Mucosa of stomach (tissue), 1 donor: ENCODE data around the gene TMTC2.
"Not testable (repeated sequence)": the region's sequence is repeated elsewhere in the genome, so short reads cannot be mapped to it uniquely, and the experiment has no call there.

Source experiments
- H3K27me3 ChIP-seq: one replicate; pipeline ENCODE4 v1.7.0; 2013; ENCODE audit warnings: mild to moderate bottlenecking, low read length; ENCODE audit not compliant: control insufficient read depth, insufficient read depth
- H3K36me3 ChIP-seq: one replicate; pipeline ENCODE4 v1.7.0; 2013; ENCODE audit warnings: low read length; ENCODE audit not compliant: control insufficient read depth, insufficient read depth
- H3K4me1 ChIP-seq: one replicate; pipeline ENCODE4 v1.7.0; 2013; ENCODE audit warnings: mild to moderate bottlenecking, low read length; ENCODE audit not compliant: control insufficient read depth, insufficient read depth
- H3K4me3 ChIP-seq: one replicate; pipeline ENCODE4 v1.7.0; 2013; ENCODE audit warnings: low read length
- H3K9ac ChIP-seq: one replicate; pipeline ENCODE4 v1.7.0; 2013; ENCODE audit warnings: mild to moderate bottlenecking, low read length, moderate library complexity
- H3K9me3 ChIP-seq: one replicate; pipeline ENCODE4 v1.7.0; 2013; ENCODE audit warnings: mild to moderate bottlenecking, low read length, moderate library complexity; ENCODE audit not compliant: control insufficient read depth
- donor health status: Pancreatic carcinoma.

TMTC2 gene

DNA sequence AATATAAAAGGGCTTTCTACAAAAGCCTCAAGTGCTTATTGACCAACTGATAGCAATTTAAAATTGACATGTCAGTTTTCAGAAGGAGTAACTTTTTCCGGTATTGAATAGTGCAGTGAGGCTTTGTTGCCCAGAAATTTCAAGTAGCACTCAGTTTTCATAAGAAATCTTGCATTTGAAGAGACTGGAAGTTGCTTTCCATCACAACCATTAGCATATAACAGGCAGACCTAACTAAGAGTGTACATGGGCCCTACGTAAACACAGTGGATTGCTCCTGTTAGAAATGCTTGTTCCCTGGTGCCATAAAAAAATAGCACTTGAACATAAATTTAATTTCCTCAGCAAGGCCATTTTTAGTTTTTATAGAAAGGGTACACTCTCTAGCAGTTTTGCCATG lies 117.9 kb downstream of the TMTC2 start:
- Histone ChIP-seq H3K36me3 (no peaks in the 10 kb centered on the region), H3K4me1 (peaks cover 28% of the 10 kb centered on the region), H3K9me3 (no peaks in the 10 kb centered on the region), H3K27me3 (no peaks in the 10 kb centered on the region), H3K4me3 (no peak overlapping the region), H3K9ac (no peak overlapping the region)

DNA sequence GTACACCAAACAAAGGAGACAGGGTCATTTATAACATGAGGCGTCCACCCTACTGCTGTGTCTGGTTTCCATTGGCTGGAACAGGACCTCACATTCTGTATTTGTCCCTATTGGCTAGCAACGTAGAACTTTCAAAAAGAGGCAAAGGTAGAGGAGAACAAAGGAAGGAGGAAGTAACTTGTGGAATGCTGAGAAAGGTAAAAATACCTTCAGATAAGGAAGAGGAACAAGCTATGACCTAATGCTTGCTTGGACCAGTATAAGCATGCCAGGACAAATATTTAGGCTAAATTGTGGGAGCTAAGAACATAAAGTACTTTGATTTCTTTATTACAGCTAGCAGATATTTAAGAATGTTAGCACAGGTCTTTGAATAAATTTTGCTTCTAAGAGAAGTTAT lies 118.3 kb downstream of the TMTC2 start:
- not testable (repeated sequence) for H3K27me3 ChIP-seq

DNA sequence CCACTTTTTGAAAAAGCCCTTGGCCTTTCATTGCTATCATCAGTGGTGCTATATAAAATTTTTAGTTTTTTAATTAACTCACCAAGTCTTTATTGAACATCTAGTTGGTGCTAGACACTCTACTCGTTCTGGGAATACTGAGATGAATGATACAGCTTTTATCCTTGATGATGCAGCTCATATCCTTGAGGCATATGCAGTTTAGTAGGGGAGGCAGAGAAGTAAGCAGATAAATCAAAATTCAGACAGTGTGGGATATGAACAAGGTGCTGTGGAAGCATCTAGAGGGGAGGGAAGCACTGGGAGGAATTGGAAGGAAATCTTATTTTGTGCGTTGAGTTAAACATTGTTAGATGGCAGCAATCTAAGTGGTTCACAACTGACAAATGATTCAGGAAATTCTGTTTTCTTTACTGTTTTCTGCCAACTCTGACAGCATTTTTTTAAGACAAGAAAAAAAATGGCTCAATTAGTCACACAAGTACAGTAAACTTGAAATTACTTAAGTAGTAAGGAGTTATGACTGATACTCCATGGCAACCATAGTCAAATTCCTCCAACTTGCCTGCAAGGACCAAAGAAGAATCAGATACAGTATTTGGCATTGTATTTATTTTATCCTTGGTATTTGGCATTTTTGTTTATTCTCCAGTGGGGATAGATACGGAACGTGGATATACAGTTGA lies 119.2 kb downstream of the TMTC2 start:
- Histone ChIP-seq H3K36me3 (no peaks in the 10 kb centered on the region), H3K4me1 (peaks cover 28% of the 10 kb centered on the region), H3K4me3 (no peak overlapping the region), H3K9ac (no peak overlapping the region), H3K9me3 (no peaks in the 10 kb centered on the region), H3K27me3 (no peaks in the 10 kb centered on the region)

More for the DNA sequence above, 118.3 kb downstream of the TMTC2 start:
- H3K9me3 ChIP-seq, H3K36me3 ChIP-seq, H3K4me3 ChIP-seq, H3K9ac ChIP-seq: not testable (repeated sequence)
- peaks cover 28% of the 10 kb centered on the region for H3K4me1 ChIP-seq

DNA sequence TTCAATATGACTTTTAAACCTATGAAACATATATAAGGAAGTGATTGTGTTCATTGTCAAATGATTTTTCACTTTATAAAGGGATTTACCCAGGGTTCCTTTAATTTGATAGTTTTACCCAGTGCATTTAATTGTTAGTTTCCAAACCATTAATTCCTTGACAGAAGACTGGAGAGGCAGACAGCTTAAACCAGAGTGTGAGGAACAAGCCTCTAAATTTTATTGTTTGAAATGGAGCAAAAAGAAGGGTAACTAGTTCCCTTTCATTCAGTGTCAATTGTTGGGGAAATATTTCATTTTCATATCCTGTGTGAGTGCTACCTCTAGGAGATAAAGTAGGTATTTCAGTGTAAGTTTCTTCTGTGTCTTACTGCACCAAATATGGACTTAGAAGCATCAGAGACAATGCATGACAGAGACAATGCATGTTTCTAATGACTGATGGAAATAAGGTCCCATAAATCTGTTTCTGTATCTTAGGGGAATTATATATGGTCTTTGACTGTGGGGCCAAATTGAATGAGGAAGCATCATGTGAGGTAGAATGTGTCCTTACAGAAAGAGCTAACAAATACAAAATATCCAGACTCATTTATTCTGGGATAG lies 120.5 kb downstream of the TMTC2 start:
- Histone ChIP-seq H3K36me3 (no peaks in the 10 kb centered on the region), H3K4me3 (no peak overlapping the region), H3K9ac (no peak overlapping the region), H3K9me3 (no peaks in the 10 kb centered on the region), H3K4me1 (peaks cover 28% of the 10 kb centered on the region), H3K27me3 (no peaks in the 10 kb centered on the region)

DNA sequence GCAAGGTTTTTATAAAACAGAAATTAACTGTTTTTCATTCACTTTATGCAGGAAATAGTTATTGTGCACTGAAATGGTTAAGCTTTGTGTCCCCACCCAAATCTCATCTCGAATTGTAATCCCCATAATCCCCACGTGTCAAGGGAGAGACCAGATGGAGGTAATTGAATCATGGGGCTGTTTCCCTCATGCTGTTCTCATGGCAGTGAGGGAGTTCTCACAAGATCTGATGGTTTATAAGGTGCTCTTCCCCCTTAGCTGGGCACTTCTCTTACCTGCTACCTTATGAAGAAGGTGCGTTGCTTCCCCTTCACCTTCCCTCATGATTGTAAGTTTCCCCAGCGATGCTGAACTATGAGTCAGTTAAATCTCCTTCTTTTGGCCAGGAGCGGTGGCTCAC lies 123.9 kb downstream of the TMTC2 start:
- Histone ChIP-seq H3K9me3 (no peaks in the 10 kb centered on the region), H3K36me3 (no peaks in the 10 kb centered on the region), H3K4me3 (no peak overlapping the region), H3K4me1 (peaks cover 6% of the 10 kb centered on the region), H3K9ac (no peak overlapping the region), H3K27me3 (no peaks in the 10 kb centered on the region)

DNA sequence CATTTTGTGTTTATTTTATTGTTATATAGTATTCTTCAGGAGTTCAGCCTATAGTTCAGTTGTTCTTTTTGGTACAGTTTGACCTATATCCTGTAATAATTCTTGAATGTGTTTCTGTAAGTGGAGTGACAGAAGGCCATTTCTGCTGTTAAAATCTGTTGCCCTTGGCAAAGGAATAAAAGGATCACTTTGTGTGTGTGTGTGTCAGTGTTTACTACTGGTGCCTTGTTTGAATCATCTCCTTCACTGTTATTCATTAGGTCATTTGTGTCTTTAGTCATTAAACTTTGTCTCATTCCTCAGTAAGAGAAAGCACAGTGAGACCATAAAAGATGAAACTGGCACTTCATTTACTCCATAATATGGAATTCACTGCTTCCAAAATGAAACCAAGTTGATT lies 130.7 kb downstream of the TMTC2 start:
- H3K4me3 ChIP-seq = no peak overlapping the region
- no peaks in the 10 kb centered on the region for H3K27me3 ChIP-seq
- no peaks in the 10 kb centered on the region for H3K36me3 ChIP-seq
- no peak overlapping the region for H3K9ac ChIP-seq
- no peaks in the 10 kb centered on the region for H3K9me3 ChIP-seq
- H3K4me1 ChIP-seq = no peaks in the 10 kb centered on the region

DNA sequence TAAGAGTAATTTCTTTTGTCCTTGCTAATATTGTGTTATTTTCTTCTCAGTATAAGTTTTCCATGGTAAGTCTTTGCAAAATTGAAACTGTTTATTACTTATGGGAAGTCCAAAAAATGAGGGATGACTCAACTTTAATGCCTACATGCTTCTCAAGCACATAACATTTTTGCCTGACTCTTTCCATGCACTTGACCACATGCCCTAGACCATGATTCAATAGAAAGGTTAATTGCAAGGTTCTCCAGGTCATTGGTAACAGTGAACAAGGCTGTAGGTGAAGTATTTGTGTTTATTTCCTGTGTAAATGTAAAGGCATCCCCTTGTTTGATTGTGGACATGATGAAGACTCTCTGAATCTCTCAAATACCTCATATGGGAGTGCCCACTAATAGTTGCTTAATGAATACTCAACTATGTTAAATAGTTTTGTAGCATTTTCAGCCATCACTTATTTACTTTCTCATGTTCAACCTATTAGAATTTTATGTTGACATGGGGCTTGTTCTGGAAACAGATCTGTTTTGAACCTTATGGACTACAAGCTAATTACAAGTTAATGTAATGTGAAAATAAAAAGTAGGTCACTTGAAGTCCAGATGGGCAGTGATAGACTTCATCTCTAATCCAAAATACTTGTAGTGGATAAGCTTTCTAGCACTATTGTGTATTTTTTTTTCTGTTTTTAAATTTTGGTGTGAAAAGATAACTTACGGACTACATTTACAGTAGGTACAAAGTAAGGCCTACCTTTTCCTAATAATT lies 131.7 kb downstream of the TMTC2 start:
- no peaks in the 10 kb centered on the region for H3K27me3 ChIP-seq
- H3K36me3 ChIP-seq = no peaks in the 10 kb centered on the region
- H3K9ac ChIP-seq = no peak overlapping the region
- H3K4me1 ChIP-seq = no peaks in the 10 kb centered on the region
- no peaks in the 10 kb centered on the region for H3K9me3 ChIP-seq
- H3K4me3 ChIP-seq = no peak overlapping the region

DNA sequence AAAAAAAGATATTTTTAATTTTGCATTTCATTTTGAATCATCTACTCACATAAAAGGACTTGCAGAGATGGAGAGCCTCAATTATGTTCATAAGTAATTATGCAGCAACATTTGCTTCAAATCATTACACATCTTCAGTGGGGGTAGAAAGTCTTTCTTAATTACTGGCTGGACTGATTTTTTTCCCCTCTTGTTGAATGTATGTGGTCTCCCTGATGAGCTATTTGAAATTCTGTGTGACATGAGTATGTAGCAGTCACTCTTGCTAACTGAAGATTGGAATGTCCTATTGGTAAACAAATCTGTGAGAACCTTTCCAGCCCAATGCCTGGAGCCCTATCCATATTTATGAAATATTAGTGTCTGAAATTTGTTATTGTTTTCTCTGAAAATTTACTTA lies 139.8 kb downstream of the TMTC2 start:
- H3K9me3 ChIP-seq = no peaks in the 10 kb centered on the region
- H3K27me3 ChIP-seq = no peaks in the 10 kb centered on the region
- H3K4me1 ChIP-seq = no peaks in the 10 kb centered on the region
- H3K36me3 ChIP-seq = no peaks in the 10 kb centered on the region
- no peak overlapping the region for H3K9ac ChIP-seq
- no peak overlapping the region for H3K4me3 ChIP-seq

DNA sequence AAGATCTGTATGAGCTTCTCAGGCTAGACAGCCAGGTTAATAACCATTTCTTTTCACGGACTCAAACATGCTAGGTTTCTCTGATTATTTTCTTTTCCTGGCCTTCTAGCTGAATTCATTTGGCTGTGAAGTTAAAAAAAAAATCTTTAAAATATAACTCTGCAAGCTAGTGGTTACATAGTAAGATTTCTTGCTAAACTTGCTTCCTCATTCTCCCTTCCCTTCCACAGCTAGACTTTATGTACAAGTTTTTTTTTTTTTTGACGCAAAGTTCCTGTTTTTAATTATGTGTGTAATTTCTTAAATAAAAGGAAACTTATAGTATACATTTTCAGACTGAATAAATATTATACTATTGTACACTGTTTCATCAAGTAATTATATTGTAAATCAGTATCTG lies 145.4 kb downstream of the TMTC2 start:
- no peaks in the 10 kb centered on the region for H3K9me3 ChIP-seq
- no peak overlapping the region for H3K9ac ChIP-seq
- no peaks in the 10 kb centered on the region for H3K4me1 ChIP-seq
- H3K27me3 ChIP-seq = no peaks in the 10 kb centered on the region
- H3K4me3 ChIP-seq = no peak overlapping the region
- H3K36me3 ChIP-seq = no peaks in the 10 kb centered on the region

DNA sequence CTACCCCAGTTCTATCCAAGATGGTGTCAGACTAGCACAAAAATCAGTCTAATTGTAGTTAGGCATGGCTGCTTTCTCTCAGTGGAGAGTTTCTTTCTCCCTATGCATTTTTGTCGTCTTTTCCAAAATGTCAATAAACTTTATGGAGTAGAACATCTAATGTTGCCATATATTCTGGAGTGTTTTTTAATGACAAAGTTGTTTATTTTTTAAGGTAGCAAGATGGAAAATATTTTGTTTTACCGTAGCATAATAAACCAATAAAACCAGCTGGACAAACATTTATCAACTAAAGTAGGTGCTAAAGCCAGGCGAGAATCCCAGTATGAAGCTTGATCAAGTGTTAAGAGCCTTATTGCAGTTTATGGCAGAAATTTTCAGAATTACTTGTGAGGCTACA lies 146.3 kb downstream of the TMTC2 start:
- Histone ChIP-seq H3K36me3 (no peaks in the 10 kb centered on the region), H3K9ac (no peak overlapping the region), H3K4me3 (no peak overlapping the region), H3K9me3 (no peaks in the 10 kb centered on the region), H3K27me3 (no peaks in the 10 kb centered on the region), H3K4me1 (no peaks in the 10 kb centered on the region)

DNA sequence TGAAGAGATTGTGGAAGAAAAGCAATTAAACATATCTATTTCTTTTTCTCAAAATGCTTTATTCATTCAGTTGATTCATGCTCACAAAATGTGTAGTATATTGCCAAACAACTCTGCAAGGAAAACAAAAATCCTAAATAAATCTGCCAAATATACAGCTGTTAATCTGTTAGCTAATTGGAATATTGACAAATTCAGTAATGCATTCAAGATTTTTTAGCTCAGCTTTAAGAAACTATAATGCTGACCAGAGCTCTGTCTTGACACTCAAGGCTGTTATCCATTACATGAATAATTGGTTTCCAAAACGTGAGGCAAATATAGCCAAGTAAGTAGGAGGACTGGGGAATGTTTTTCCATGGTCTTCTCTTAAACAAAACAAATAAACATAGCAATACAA lies 146.8 kb downstream of the TMTC2 start:
- Histone ChIP-seq H3K4me1 (no peaks in the 10 kb centered on the region), H3K4me3 (no peak overlapping the region), H3K9ac (no peak overlapping the region), H3K27me3 (no peaks in the 10 kb centered on the region), H3K9me3 (no peaks in the 10 kb centered on the region), H3K36me3 (no peaks in the 10 kb centered on the region)

DNA sequence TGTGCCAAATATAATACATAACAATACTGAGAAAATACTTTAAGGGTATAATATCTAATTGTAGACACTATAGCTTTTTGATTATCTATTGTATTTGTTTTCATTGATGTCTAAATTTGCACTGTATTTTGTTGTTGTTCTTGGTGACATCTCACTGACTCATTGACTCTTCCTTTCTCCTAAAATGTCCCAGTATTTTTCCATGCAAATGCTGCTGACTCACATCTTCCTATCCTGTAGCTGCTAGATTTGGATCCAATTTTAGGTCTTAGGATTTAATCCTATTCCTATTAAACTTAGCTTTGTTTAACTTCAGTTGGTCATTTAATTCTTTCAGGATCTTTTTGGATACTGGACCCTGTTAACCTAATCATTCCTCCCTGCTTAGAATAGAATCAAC lies 148.5 kb downstream of the TMTC2 start:
- no peak overlapping the region for H3K4me3 ChIP-seq
- no peak overlapping the region for H3K9ac ChIP-seq
- H3K27me3 ChIP-seq = no peaks in the 10 kb centered on the region
- H3K9me3 ChIP-seq = no peaks in the 10 kb centered on the region
- H3K36me3 ChIP-seq = no peaks in the 10 kb centered on the region
- H3K4me1 ChIP-seq = peaks cover 5% of the 10 kb centered on the region
